ENCODE data around the gene CADPS.

GRCh38 chr3:62723914-62724217 lies 151.3 kb downstream of the CADPS start:
- no peak for TF ChIP-seq ZNF274 (IDR thresholded peaks at IDR 0.05; ENCODE audit: low read depth, low read length)
- no peak for TF ChIP-seq SUZ12 (IDR thresholded peaks at IDR 0.05; ENCODE audit: extremely low read depth, insufficient read depth, insufficient read length)
